Measurements from ENCODE around the gene GRIA1. TPM values are rescaled to one million over a fixed set of nuclear protein-coding genes. Genes with fewer than 3 reads are reported as not detected.
A peak's percentile ranks its signal among the peaks of the same experiment; 100 is the strongest.

Gene GRIA1
- total RNA-seq, 2 donors from 2014 or later, result not detected

DNA sequence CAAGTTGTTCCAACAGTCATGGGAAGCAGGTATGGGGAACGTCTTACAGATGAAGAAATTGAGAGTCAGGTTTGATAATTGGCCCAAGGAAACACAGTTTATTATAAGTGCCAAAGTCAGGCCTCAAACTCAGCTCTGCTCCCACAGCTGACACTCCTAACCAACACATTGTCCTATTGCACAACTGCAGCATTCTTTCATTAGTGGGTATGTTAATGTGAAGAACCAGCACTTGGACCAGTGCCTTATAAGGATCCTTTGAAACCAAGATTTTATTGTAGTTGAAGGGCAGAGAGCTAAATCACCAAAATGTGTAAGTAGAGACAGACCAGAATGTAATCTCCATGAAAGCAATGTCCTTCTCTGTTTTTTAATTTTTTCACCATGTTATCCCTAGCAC, 56.1 kb downstream of the GRIA1 start:
- peaks cover 11% of the 10 kb centered on the region for H3K9me3 Mint-ChIP-seq
- H3K27ac Mint-ChIP-seq, result no peak overlapping the region
- H3K4me3 Mint-ChIP-seq, result no peak overlapping the region

DNA sequence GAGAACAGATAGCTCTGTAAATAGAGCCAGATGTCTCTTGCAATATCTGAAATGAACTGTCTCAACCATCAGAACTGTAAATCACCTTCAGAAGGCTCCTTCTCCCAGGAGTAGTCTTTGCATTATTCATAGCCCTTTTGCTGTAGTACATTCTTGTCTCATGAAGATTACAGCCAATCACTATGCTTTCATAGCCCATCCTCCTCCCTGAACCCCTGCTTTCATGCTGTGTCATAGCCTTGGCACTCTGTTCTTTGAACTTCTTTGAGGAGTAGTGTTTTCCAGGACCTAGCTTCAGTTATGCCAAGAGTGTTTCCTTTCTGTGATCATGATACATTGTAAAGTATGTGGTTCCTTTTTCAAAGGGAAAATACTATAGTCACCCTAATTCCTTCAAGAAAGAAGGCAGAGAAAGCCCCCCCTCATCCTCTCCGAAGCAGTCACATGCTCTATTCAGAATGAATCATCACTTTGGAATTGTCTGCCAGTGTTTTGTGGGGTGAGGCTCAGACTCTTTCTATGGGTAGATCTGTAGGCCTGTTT, 61.1 kb downstream of the GRIA1 start:
- Mint-ChIP-seq H3K4me3 (no peak overlapping the region), H3K9me3 (no peaks in the 10 kb centered on the region), H3K36me3 (ENCODE audit: low read depth) (no peaks in the 10 kb centered on the region), H3K4me1 (no peaks in the 10 kb centered on the region), H3K27me3 (no peaks in the 10 kb centered on the region), H3K27ac (no peak overlapping the region)
- no peak for ATAC-seq (replicated peaks)

More for the DNA sequence above, 56.1 kb downstream of the GRIA1 start:
- ATAC-seq (replicated peaks), result no peak
- Mint-ChIP-seq H3K4me1 (no peaks in the 10 kb centered on the region), H3K27me3 (peaks cover 12% of the 10 kb centered on the region), H3K36me3 (ENCODE audit: low read depth) (no peaks in the 10 kb centered on the region)

DNA sequence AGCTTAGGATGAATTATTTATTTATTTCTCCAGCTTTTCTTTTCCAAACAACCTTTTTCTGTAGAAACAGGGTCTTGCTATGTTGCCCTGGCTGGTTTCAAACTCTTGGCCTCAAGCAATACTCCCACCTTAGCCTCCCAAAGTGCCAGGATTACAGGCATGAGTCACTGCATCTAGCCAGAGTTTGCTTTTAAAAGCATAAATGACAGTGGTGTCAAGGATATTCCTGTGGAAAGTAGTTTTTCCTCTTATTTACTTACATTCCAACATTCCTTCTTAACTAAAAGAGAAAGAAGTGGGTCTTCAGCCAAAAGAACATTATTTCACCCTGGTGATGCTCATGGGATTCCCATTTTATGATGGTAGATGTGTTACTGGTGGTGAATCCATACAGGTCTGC, 62.4 kb downstream of the GRIA1 start:
- H3K4me3 Mint-ChIP-seq, result no peak overlapping the region
- H3K27me3 Mint-ChIP-seq, result no peaks in the 10 kb centered on the region
- no peak overlapping the region for H3K27ac Mint-ChIP-seq
- no peaks in the 10 kb centered on the region for H3K36me3 Mint-ChIP-seq (ENCODE audit: low read depth)
- H3K9me3 Mint-ChIP-seq, result no peaks in the 10 kb centered on the region
- ATAC-seq (replicated peaks), result no peak
- H3K4me1 Mint-ChIP-seq, result no peaks in the 10 kb centered on the region

DNA sequence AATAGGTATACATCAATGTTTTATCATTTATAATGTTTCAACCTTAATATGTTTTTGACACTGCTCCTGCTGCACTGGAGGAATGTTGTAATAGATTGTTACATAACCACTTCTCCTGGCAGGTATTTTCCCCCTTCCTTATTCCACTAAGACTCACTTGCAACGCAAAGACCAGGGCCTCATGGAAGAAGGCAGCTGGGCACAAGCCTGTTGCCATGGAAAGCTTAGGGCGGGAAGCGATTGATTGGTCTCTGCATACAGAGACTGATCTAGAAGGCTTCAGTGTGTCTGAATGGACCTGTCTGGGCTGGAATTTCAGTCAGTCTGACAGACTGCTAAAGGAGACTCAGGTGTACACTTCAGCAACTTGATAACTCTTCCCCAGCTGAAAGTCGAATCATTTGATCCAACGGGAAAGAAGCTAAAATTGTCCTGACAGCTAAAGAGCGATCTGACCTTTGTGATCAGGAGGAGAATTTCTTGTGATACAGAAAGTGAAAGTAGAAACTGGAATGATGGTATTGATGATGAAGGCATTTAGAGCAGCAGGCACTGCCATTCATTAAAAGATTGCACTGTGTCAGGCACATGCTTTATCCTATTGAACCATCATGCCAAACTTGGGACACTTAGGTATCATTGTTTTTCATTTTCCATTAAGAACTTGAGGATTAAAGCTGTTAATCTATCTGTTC, 65.1 kb downstream of the GRIA1 start:
- no peaks in the 10 kb centered on the region for H3K36me3 Mint-ChIP-seq (ENCODE audit: low read depth)
- no peak for ATAC-seq (replicated peaks)
- no peak overlapping the region for H3K27ac Mint-ChIP-seq
- no peaks in the 10 kb centered on the region for H3K9me3 Mint-ChIP-seq
- H3K4me3 Mint-ChIP-seq, result peak overlapping the region; percentile 13
- no peaks in the 10 kb centered on the region for H3K27me3 Mint-ChIP-seq
- no peaks in the 10 kb centered on the region for H3K4me1 Mint-ChIP-seq

DNA sequence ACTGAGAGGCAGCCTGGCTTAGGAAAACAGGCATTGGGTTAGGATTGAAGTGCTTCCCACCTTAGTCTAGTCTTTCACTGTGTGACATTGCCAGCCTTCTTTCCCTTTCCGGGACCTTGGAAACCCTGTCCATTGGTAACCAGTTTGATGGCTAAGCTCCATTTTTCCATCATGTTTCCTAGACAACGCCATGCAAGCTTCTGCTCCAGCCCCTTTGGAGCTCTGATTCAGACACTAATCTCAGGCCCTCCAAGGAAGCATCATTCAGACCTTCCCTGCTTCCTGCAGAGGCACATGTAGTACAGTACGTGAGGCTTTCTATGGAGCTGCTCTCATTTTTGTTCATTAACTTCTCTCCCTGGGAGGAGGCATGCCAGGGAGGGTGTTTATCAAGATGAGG, 68.5 kb downstream of the GRIA1 start:
- H3K27ac Mint-ChIP-seq, result no peak overlapping the region
- no peaks in the 10 kb centered on the region for H3K27me3 Mint-ChIP-seq
- no peaks in the 10 kb centered on the region for H3K9me3 Mint-ChIP-seq
- no peaks in the 10 kb centered on the region for H3K4me1 Mint-ChIP-seq
- H3K36me3 Mint-ChIP-seq (ENCODE audit: low read depth), result no peaks in the 10 kb centered on the region
- no peak overlapping the region for H3K4me3 Mint-ChIP-seq
- ATAC-seq (replicated peaks), result no peak

DNA sequence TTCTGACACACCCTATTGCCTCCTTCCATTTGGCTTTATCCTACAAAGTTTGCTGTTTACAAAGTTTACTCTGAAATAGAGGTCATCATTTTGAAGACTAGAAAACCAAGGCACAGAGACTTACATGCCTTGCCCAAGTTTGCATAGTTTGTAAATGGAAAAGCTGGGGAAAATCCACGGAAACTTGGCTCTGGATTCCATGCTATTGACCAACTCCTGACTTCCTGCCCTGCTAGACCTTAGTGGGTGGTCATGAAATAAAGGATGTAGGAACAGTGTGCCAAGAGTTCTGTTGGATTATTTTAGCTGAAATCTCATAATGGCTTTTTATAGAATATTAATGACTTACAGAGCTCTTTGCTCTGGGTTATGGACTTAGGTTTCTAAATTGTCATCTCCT, 69.5 kb downstream of the GRIA1 start:
- no peak for ATAC-seq (replicated peaks)
- no peaks in the 10 kb centered on the region for H3K36me3 Mint-ChIP-seq (ENCODE audit: low read depth)
- no peak overlapping the region for H3K4me3 Mint-ChIP-seq
- H3K4me1 Mint-ChIP-seq, result no peaks in the 10 kb centered on the region
- no peaks in the 10 kb centered on the region for H3K9me3 Mint-ChIP-seq
- H3K27me3 Mint-ChIP-seq, result no peaks in the 10 kb centered on the region
- H3K27ac Mint-ChIP-seq, result no peak overlapping the region

DNA sequence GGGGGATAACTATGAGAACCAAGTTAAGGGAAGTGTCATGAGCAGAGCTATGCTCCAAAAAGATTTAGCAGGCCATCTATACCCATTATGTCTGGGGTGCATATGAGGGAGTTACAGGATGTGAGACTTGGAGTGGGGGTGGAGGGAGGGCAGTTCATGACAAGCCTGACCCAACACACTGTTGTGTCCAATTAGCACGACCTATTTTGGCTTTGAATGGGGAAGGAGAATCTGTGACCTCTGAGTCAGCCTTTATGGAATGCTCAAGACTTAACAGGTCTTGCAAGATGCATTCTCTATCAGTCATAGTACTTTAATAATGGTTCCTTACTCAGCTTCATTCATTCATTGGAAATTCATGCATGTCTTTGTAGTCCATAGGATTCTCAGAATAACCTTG, 71.7 kb downstream of the GRIA1 start:
- H3K36me3 Mint-ChIP-seq (ENCODE audit: low read depth), result no peaks in the 10 kb centered on the region
- H3K27ac Mint-ChIP-seq, result no peak overlapping the region
- no peaks in the 10 kb centered on the region for H3K9me3 Mint-ChIP-seq
- H3K27me3 Mint-ChIP-seq, result no peaks in the 10 kb centered on the region
- ATAC-seq (replicated peaks), result no peak
- H3K4me1 Mint-ChIP-seq, result no peaks in the 10 kb centered on the region
- no peak overlapping the region for H3K4me3 Mint-ChIP-seq

DNA sequence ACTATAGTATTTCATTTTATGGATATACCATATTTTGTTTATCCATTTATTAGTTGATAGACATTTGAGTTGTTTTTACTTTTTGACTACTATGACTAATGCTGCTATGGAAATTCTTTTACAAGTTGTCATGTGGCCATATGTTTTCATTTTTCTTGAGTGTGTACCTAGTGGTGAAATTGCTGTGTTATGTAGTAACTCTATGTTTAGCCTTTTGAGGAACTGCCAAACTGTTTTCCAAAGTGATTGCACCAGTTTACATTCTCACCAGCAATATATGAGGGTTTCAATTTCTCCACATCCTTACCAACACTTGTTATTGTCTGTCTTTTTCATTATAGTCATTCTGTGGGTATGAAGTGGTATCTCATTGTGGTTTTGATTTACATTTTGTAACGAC, 75.4 kb downstream of the GRIA1 start:
- H3K9me3 Mint-ChIP-seq, result no peaks in the 10 kb centered on the region
- no peak overlapping the region for H3K27ac Mint-ChIP-seq
- no peaks in the 10 kb centered on the region for H3K36me3 Mint-ChIP-seq (ENCODE audit: low read depth)
- no peak for ATAC-seq (replicated peaks)
- no peaks in the 10 kb centered on the region for H3K4me1 Mint-ChIP-seq
- no peak overlapping the region for H3K4me3 Mint-ChIP-seq
- no peaks in the 10 kb centered on the region for H3K27me3 Mint-ChIP-seq

DNA sequence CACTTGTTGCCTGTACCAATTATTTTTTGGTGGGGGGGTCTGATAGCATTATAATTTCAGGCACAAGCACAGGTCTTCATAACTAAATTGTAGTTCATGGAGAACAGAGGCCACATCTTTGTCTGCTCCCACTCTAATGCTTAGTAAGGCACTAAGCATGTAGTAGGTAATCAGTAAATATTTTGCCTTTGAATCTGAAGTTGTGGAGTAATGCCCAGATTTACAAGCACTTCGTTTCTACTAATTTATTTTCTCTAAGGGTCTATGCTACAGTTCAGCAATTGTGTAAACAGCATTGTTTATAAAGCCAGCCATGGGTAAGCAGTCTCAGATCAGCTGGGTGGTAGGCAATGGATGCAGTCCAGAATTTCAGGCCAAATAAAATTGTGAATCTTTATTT, 78.6 kb downstream of the GRIA1 start:
- no peak for ATAC-seq (replicated peaks)
- no peaks in the 10 kb centered on the region for H3K9me3 Mint-ChIP-seq
- no peaks in the 10 kb centered on the region for H3K4me1 Mint-ChIP-seq
- H3K27ac Mint-ChIP-seq, result no peak overlapping the region
- H3K36me3 Mint-ChIP-seq (ENCODE audit: low read depth), result no peaks in the 10 kb centered on the region
- no peaks in the 10 kb centered on the region for H3K27me3 Mint-ChIP-seq
- H3K4me3 Mint-ChIP-seq, result no peak overlapping the region

DNA sequence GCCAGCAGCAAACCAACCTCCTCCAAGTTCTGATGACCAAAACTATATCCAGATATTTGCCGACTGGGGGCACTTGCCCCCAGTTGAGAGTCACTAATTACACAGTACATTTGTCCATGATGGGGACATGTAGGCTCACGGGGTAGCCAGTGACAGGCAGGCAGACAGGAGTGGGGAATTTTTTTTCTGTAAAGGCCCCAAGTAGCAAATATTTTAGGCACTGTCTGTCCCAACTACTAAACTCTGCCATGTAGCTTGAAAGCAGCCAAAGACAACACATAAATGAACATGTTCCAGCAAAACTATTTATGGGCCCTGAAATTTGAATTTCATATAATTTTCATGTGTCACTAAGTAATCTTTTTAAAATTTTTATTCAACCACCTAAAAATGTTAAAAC, 80.7 kb downstream of the GRIA1 start:
- Mint-ChIP-seq H3K36me3 (ENCODE audit: low read depth) (no peaks in the 10 kb centered on the region), H3K4me3 (no peak overlapping the region), H3K9me3 (no peaks in the 10 kb centered on the region), H3K27ac (no peak overlapping the region), H3K27me3 (no peaks in the 10 kb centered on the region), H3K4me1 (no peaks in the 10 kb centered on the region)
- ATAC-seq (replicated peaks), result no peak

DNA sequence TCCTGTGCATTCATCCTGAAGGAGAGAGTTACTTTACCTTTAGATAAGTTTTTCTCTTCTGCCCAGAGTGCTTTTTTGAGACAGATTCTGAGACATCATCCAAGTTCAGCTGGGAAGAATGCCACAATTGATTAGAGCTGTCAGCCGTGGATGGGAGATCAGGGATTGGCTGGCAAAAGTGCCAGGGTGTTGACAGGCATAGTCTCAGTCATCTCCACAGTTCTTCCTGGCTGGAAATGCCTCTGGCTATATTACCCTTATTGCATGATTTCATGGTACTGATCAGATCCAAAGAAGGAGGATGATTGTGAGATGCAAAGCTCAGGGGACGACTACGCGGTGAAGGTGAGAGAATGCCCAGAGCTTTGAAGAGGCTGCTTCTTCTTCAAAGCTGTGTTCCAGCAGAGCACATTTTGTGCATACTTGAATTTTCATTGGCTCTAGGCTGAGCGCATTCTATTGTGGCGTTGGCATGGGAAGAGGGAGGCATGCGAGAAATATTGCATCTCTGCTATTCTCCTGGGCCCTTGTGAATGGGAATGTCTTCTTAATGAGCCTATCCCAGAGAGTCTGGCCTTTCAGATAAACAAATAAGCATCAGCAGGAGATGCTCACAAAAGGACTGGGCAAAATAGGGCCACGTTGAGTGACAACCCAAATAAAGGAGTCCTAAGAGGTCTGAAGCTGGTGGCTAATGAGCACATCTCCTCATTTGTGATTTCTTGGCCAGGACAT, 82.1 kb downstream of the GRIA1 start:
- H3K36me3 Mint-ChIP-seq (ENCODE audit: low read depth), result no peaks in the 10 kb centered on the region
- ATAC-seq (replicated peaks), result no peak
- H3K4me1 Mint-ChIP-seq, result no peaks in the 10 kb centered on the region

DNA sequence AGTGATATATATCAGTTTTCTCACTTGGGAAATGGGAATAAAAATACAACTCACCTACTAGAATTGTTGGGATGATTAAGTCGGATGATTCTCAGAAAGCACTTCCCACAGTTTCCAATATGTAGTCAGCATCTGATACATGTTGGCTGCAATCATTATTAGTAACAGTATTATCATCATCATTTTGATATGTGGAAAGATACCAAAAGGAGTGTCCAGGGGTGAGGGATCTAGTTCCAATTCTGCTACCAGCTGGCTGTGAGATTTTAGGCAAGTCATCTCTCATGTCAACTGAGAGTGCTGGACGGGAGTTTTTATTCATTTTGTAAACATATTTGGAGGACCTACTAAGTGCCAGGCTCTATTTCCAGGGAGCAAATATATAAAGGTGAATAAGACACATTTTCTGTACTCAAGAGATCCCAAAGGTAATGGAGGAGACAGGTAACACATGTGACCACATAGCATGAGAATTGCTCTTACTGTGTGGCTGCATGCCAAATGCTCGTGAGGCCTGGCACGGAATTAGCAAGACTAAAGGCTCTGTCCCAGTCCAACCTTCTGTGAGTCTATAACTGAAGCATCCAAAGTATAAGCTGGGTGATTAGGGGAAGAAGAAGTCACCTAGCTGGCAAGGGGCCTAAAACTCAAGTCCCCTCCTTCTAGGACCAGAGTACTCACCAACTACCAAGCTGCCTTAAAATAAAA, 83.0 kb downstream of the GRIA1 start:
- no peaks in the 10 kb centered on the region for H3K9me3 Mint-ChIP-seq
- H3K4me3 Mint-ChIP-seq, result no peak overlapping the region
- H3K27me3 Mint-ChIP-seq, result peaks cover 3% of the 10 kb centered on the region
- no peak for ATAC-seq (replicated peaks)
- H3K36me3 Mint-ChIP-seq (ENCODE audit: low read depth), result no peaks in the 10 kb centered on the region
- H3K4me1 Mint-ChIP-seq, result no peaks in the 10 kb centered on the region
- no peak overlapping the region for H3K27ac Mint-ChIP-seq

More for the DNA sequence above, 82.1 kb downstream of the GRIA1 start:
- Mint-ChIP-seq H3K27ac (no peak overlapping the region), H3K27me3 (no peaks in the 10 kb centered on the region), H3K9me3 (no peaks in the 10 kb centered on the region), H3K4me3 (no peak overlapping the region)

DNA sequence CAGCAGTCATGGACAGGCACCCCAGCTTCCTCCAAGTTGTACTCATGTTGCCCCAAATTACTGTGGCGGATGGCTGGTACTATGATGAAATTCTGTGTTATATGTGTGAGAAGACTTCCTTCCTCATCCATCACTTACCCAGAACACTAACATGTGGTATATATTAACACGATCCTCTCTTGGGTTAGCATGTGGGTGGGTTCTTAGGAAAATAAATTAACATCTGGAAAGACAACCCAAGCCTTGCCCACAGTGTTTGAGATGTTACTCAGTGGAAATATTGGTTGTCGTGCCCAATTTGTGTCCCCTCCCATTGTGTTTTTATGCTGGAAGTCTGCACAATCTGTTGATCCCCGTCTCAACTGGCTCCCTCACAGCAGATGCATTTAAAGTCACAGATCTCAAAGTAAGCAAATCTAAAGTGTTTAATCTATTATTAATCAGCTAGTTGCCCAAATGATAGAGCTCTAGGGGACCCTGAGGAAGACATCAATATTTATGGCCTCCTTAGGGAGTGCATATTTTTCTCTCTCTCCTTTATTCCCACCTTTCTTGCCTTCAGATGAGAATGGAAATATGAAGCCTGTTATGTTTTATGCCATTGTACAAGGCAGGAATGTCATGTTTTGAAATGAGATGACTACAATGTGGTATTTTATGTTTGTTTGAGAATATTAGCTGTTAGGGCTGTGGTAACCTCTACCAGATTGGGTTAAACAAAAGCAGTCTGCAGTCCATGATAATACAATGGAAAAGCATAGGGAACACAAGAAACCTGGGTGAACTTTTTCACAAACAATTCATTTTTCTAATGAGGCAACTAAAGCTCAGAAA, 93.9 kb downstream of the GRIA1 start:
- no peaks in the 10 kb centered on the region for H3K9me3 Mint-ChIP-seq
- no peak overlapping the region for H3K27ac Mint-ChIP-seq
- no peak overlapping the region for H3K4me3 Mint-ChIP-seq
- no peak for ATAC-seq (replicated peaks)
- H3K4me1 Mint-ChIP-seq, result no peaks in the 10 kb centered on the region
- no peaks in the 10 kb centered on the region for H3K27me3 Mint-ChIP-seq
- no peaks in the 10 kb centered on the region for H3K36me3 Mint-ChIP-seq (ENCODE audit: low read depth)

DNA sequence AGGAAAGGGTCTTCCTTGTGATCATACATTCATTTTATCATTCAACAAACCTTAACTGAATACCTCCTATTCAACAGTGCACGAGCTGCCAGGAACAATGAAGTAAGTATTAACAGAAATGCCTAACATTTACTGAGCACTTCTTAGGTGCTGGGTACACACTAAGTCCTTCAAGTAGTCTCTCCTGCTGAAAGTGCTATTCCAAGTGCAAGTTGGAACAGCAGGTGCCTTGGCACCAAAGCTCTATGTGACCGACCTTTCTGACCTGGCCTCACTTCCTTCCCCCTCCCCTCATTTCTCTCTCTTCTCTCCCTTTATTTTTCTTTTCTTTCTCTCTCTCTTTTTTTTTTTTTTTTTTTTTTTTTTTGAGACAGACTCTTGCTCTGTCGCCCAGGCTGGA, 94.5 kb downstream of the GRIA1 start:
- Mint-ChIP-seq H3K27ac (no peak overlapping the region), H3K36me3 (ENCODE audit: low read depth) (no peaks in the 10 kb centered on the region), H3K27me3 (no peaks in the 10 kb centered on the region), H3K4me1 (no peaks in the 10 kb centered on the region), H3K9me3 (no peaks in the 10 kb centered on the region), H3K4me3 (no peak overlapping the region)
- no peak for ATAC-seq (replicated peaks)
